Liver (tissue), 9 donors: ENCODE results near the gene FNTB. TPM values are rescaled to one million over a fixed set of nuclear protein-coding genes. Genes with fewer than 3 reads are reported as not detected.

Source experiments
- DNase-seq: peaks from one replicate; pipeline ENCODE4 v3.0.0-alpha.2; 2017; ENCODE audit warnings: low spot score
- H3K27ac ChIP-seq, 2 donors: one replicate each; pipeline ENCODE4 v1.7.0; 2013; ENCODE audit warnings: inconsistent platforms in 2 of 2, low read length in 2 of 2, control low read depth in 1 of 2, low read depth in 1 of 2, mild to moderate bottlenecking in 1 of 2
- H3K27me3 ChIP-seq, 4 donors: one replicate each; pipeline versions ENCODE4 v1.6.1 to v1.7.0; 2013; ENCODE audit warnings: low read length in 3 of 4, inconsistent platforms in 1 of 4, mild to moderate bottlenecking in 1 of 4, moderate library complexity in 1 of 4; ENCODE audit not compliant: control insufficient read depth in 4 of 4, insufficient read depth in 4 of 4
- H3K36me3 ChIP-seq, 4 donors: one replicate each; pipeline versions ENCODE4 v1.6.1 to v1.7.0; 2013; ENCODE audit warnings: low read length in 3 of 4, mild to moderate bottlenecking in 3 of 4, low read depth in 1 of 4, moderate library complexity in 1 of 4; ENCODE audit not compliant: control insufficient read depth in 4 of 4, insufficient read depth in 3 of 4
- H3K4me1 ChIP-seq, 4 donors: one replicate each; pipeline versions ENCODE4 v1.6.1 to v1.7.0; 2013; ENCODE audit warnings: low read length in 3 of 4, mild to moderate bottlenecking in 3 of 4, moderate library complexity in 1 of 4; ENCODE audit not compliant: control insufficient read depth in 4 of 4, insufficient read depth in 4 of 4
- H3K4me3 ChIP-seq, 3 donors: one replicate each; pipeline versions ENCODE4 v1.6.1 to v1.7.0; 2013; ENCODE audit warnings: low read length in 3 of 3, control low read depth in 1 of 3, low read depth in 1 of 3, mild to moderate bottlenecking in 1 of 3
- H3K9ac ChIP-seq, 2 donors: one replicate each; pipeline ENCODE4 v1.7.0; 2013; ENCODE audit warnings: low read length in 2 of 2, mild to moderate bottlenecking in 2 of 2, moderate library complexity in 2 of 2, control low read depth in 1 of 2, low read depth in 1 of 2
- H3K9me3 ChIP-seq, 4 donors: one replicate each; pipeline versions ENCODE4 v1.6.1 to v1.7.0; 2013; ENCODE audit warnings: low read length in 3 of 4; ENCODE audit not compliant: control insufficient read depth in 4 of 4
- ATF3 ChIP-seq: IDR thresholded peaks from 2 replicates; pipeline ENCODE4 v1.6.1; 2016; ENCODE audit warnings: antibody characterized with exemption
- CTCF ChIP-seq: fragments of 150-350 bp; IDR thresholded peaks from 2 replicates; pipeline ENCODE4 v1.5.1; 2017; ENCODE audit warnings: improper control_type of control experiment, low read depth, low read length; ENCODE audit not compliant: missing input control
- EGR1 ChIP-seq, 2 donors: IDR thresholded peaks; 2 replicates each; pipeline ENCODE4 v1.6.1; 2016 to 2018; ENCODE audit warnings: antibody characterized with exemption in 2 of 2, low read depth in 2 of 2
- FOXA1 ChIP-seq: IDR thresholded peaks from 2 replicates; pipeline ENCODE4 v1.6.1; 2016; ENCODE audit warnings: antibody characterized with exemption
- FOXA2 ChIP-seq: IDR thresholded peaks from 2 replicates; pipeline ENCODE4 v1.6.1; 2016; ENCODE audit warnings: antibody characterized with exemption
- GABPA ChIP-seq, 2 donors: IDR thresholded peaks in 1 of 2; conservative IDR thresholded peaks in 1 of 2; 2 replicates each; pipeline ENCODE4 v1.6.1; 2016; ENCODE audit warnings: antibody characterized with exemption in 2 of 2, mild to moderate bottlenecking in 1 of 2, moderate library complexity in 1 of 2
- HNF4A ChIP-seq, 2 donors: conservative IDR thresholded peaks; 2 replicates each; pipeline ENCODE4 v1.6.1; 2016; ENCODE audit warnings: antibody characterized with exemption in 2 of 2, mild to moderate bottlenecking in 2 of 2
- HNF4G ChIP-seq: IDR thresholded peaks from 2 replicates; pipeline ENCODE4 v1.6.1; 2016; ENCODE audit warnings: antibody characterized with exemption
- JUND ChIP-seq, 2 donors: IDR thresholded peaks; 2 replicates each; pipeline ENCODE4 v1.6.1; 2016; ENCODE audit warnings: antibody characterized with exemption in 2 of 2
- MAX ChIP-seq: IDR thresholded peaks from 2 replicates; pipeline ENCODE4 v1.6.1; 2016; ENCODE audit warnings: antibody characterized with exemption
- NR2F2 ChIP-seq: IDR thresholded peaks from 2 replicates; pipeline ENCODE4 v1.6.1; 2016; ENCODE audit warnings: antibody characterized with exemption
- RAD21 ChIP-seq, 2 donors: IDR thresholded peaks; 2 replicates each; pipeline ENCODE4 v1.6.1; 2016; ENCODE audit warnings: antibody characterized with exemption in 2 of 2, mild to moderate bottlenecking in 2 of 2
- REST ChIP-seq: IDR thresholded peaks from 2 replicates; pipeline ENCODE4 v1.6.1; 2016; ENCODE audit warnings: antibody characterized with exemption, mild to moderate bottlenecking
- RXRA ChIP-seq, 2 donors: IDR thresholded peaks; 2 replicates each; pipeline ENCODE4 v1.6.1; 2017 to 2018; ENCODE audit warnings: antibody characterized with exemption in 2 of 2, mild to moderate bottlenecking in 1 of 2
- SP1 ChIP-seq: IDR thresholded peaks from 2 replicates; pipeline ENCODE4 v1.6.1; 2018; ENCODE audit warnings: antibody characterized with exemption, mild to moderate bottlenecking
- TAF1 ChIP-seq: conservative IDR thresholded peaks from 2 replicates; pipeline ENCODE4 v1.6.1; 2016; ENCODE audit warnings: antibody characterized with exemption, mild to moderate bottlenecking
- YY1 ChIP-seq: IDR thresholded peaks from 2 replicates; pipeline ENCODE4 v1.6.1; 2016; ENCODE audit warnings: antibody characterized with exemption, mild to moderate bottlenecking
- ZBTB33 ChIP-seq: IDR thresholded peaks from 2 replicates; pipeline ENCODE4 v1.6.1; 2016; ENCODE audit warnings: antibody characterized with exemption
- WGBS: extraction: QIAGEN DNeasy Blood & Tissue Kit; methylation state at CpG from one replicate; pipeline ENCODE4 v1.1.7; 2013; 5-methylcytosine and 5-hydroxymethylcytosine counted together
- polyA plus RNA-seq, 2 donors: library from polyadenylated mRNA; stranded (reverse) in 1 of 2; unstranded in 1 of 2; fragments of 200-250 nt in 1 of 2; fragments of >200 nt in 1 of 2; fragmentation: Nextera tagmentation in 1 of 2; extraction: Ambion mirVana in 1 of 2; gene quantifications; one replicate each; pipeline versions ENCODE4 v1.2.1 to v1.2.3, GENCODE V29; 2013 to 2015
- total RNA-seq, 2 donors: library from RNA; depleted of rRNA; stranded (reverse); fragments of >200 nt; gene quantifications; one replicate each; pipeline ENCODE4 v1.2.3, GENCODE V29; 2014
- donor health status: healthy.
- donor health status: healthy.
- donor health status: healthy.
- donor health status: healthy.
- donor health status: healthy.

FNTB gene
- total and polyA plus RNA-seq, 4 donors, result 6.3 to 17.2 (median 9.0) TPM

- no peak for DNase-seq
- Histone ChIP-seq H3K27ac (no peak overlapping the region), H3K4me1 (peaks cover 0 to 12% (median 7%) of the 10 kb centered on the region in 4 donors), H3K9ac (no peak overlapping the region), H3K27me3 (no peaks in the 10 kb centered on the region), H3K36me3 (peaks cover 0 to under 1% (median 0%) of the 10 kb centered on the region in 4 donors), H3K4me3 (no peak overlapping the region), H3K9me3 (no peaks in the 10 kb centered on the region)
- TF ChIP-seq REST, result no peak
- no peak for TF ChIP-seq JUND (IDR thresholded peaks at IDR 0.05)
- no peak for TF ChIP-seq FOXA2
- no peak for TF ChIP-seq HNF4G
- TF ChIP-seq FOXA1, result no peak
- TF ChIP-seq ATF3, result no peak
- TF ChIP-seq YY1, result no peak
- TF ChIP-seq RXRA (IDR thresholded peaks at IDR 0.05), result no peak
- no peak for TF ChIP-seq RAD21 (IDR thresholded peaks at IDR 0.05)
- no peak for TF ChIP-seq EGR1 (IDR thresholded peaks at IDR 0.05; ENCODE audit: low read depth in 2 of 2)
- no peak for TF ChIP-seq GABPA (IDR thresholded peaks at IDR 0.05 in 1 of 2, conservative IDR thresholded peaks at IDR 0.05 in 1 of 2)
- no peak for TF ChIP-seq MAX
- TF ChIP-seq NR2F2, result no peak
- TF ChIP-seq TAF1, result no peak
- TF ChIP-seq CTCF, result no peak
- TF ChIP-seq SP1, result no peak
- no peak for TF ChIP-seq ZBTB33
- no peak for TF ChIP-seq HNF4A (conservative IDR thresholded peaks at IDR 0.05)
- WGBS, result 97% methylated on average over 5 of the region's 5 CpGs
Measured at GRCh38 chr14:64958743-64959142, 28.0 kb upstream of the FNTB start.
